GM23338 (cell line): ENCODE results near the gene AKR1C8. TPM values are rescaled to one million over a fixed set of nuclear protein-coding genes. Genes with fewer than 3 reads are reported as not detected.

Source experiments
- ATAC-seq: fragments of 200-7000 bp; cut with Tn5 transposase; 3 replicates; pipeline ENCODE4 v1.9.1; 2020
- DNase-seq: peaks from one replicate; pipeline ENCODE4 v3.0.0-alpha.2; 2015; ENCODE audit warnings: low spot score
- H2AFZ ChIP-seq: fragments of 200-600 bp; sonication (generic); 2 replicates; pipeline ENCODE4 v1.8.0; 2016; ENCODE audit warnings: antibody characterized with exemption, mild to moderate bottlenecking, moderate library complexity
- H3F3A ChIP-seq: fragments of 200-600 bp; sonication (generic); replicated peaks from 2 replicates; pipeline ENCODE4 v1.8.0; 2017; ENCODE audit warnings: antibody characterized with exemption, mixed run types, low read depth
- H3K27ac ChIP-seq: fragments of 200-600 bp; sonication (generic); 2 replicates; pipeline ENCODE4 v1.6.1; 2016; ENCODE audit warnings: low read depth
- H3K27me3 ChIP-seq: fragments of 200-600 bp; sonication (generic); 2 replicates; pipeline ENCODE4 v1.8.0; 2016; ENCODE audit warnings: mild to moderate bottlenecking, mixed run types, moderate library complexity; ENCODE audit not compliant: insufficient read depth
- H3K36me3 ChIP-seq: fragments of 200-600 bp; sonication (generic); 2 replicates; pipeline ENCODE4 v1.8.0; 2016; ENCODE audit warnings: mild to moderate bottlenecking; ENCODE audit not compliant: insufficient read depth
- H3K4me1 ChIP-seq: fragments of 200-600 bp; sonication (generic); 2 replicates; pipeline ENCODE4 v1.8.0; 2016; ENCODE audit warnings: mild to moderate bottlenecking, moderate library complexity; ENCODE audit not compliant: insufficient read depth
- H3K4me2 ChIP-seq: fragments of 200-600 bp; sonication (generic); 2 replicates; pipeline ENCODE4 v1.7.1; 2017; ENCODE audit warnings: mixed run types
- H3K4me3 ChIP-seq: fragments of 200-600 bp; sonication (generic); 2 replicates; pipeline ENCODE4 v1.6.1; 2016; ENCODE audit warnings: mixed run types
- H3K79me2 ChIP-seq: fragments of 200-600 bp; sonication (generic); replicated peaks from 2 replicates; pipeline ENCODE4 v1.8.0; 2017; ENCODE audit warnings: mild to moderate bottlenecking; ENCODE audit not compliant: insufficient read depth
- H3K9me2 ChIP-seq: fragments of 200-600 bp; sonication (generic); 2 replicates; pipeline ENCODE4 v1.8.0; 2017; ENCODE audit not compliant: insufficient read depth
- H4K20me1 ChIP-seq: fragments of 200-600 bp; sonication (generic); replicated peaks from 2 replicates; pipeline ENCODE4 v1.8.0; 2017; ENCODE audit warnings: mild to moderate bottlenecking; ENCODE audit not compliant: insufficient read depth
- H3K27ac Mint-ChIP-seq: 2 replicates; pipeline ENCODE4 v1.8.0; 2020; ENCODE audit warnings: inconsistent platforms, mild to moderate bottlenecking, moderate library complexity, mixed read lengths
- H3K27me3 Mint-ChIP-seq: 3 replicates; pipeline ENCODE4 v1.8.0; 2022; ENCODE audit warnings: low read depth, mild to moderate bottlenecking, moderate library complexity, mixed read lengths, inconsistent platforms; ENCODE audit not compliant: insufficient read depth, poor library complexity
- H3K36me3 Mint-ChIP-seq: 3 replicates; pipeline ENCODE4 v1.8.0; 2021; ENCODE audit warnings: low read depth, mild to moderate bottlenecking, inconsistent platforms, moderate library complexity, mixed read lengths
- H3K4me1 Mint-ChIP-seq: 3 replicates; pipeline ENCODE4 v1.8.0; 2020; ENCODE audit warnings: mild to moderate bottlenecking, inconsistent platforms, mixed read lengths
- H3K4me3 Mint-ChIP-seq: 3 replicates; pipeline ENCODE4 v1.8.0; 2021; ENCODE audit warnings: moderate library complexity, mild to moderate bottlenecking, inconsistent platforms, mixed read lengths
- H3K9me3 Mint-ChIP-seq: 3 replicates; pipeline ENCODE4 v1.8.0; 2020; ENCODE audit warnings: moderate library complexity, mild to moderate bottlenecking, inconsistent platforms, mixed read lengths
- CREB1 ChIP-seq: fragments of 250-450 bp; sonication (Bioruptor Pico); IDR thresholded peaks from 2 replicates; pipeline ENCODE4 v1.5.0; 2020; ENCODE audit warnings: low read depth, mild to moderate bottlenecking, moderate library complexity
- EZH2 ChIP-seq: fragments of 200-600 bp; sonication (generic); IDR thresholded peaks from one replicate; pipeline ENCODE4 v1.8.0; 2017; ENCODE audit warnings: antibody characterized with exemption, mild to moderate bottlenecking, low read depth; ENCODE audit not compliant: unreplicated experiment
- EZH2phosphoT487 ChIP-seq: fragments of 200-600 bp; sonication (generic); IDR thresholded peaks from one replicate; pipeline ENCODE4 v1.8.1; 2018; ENCODE audit warnings: antibody characterized with exemption; ENCODE audit not compliant: unreplicated experiment
- JUNB ChIP-seq: IDR thresholded peaks from one replicate; pipeline ENCODE4 v1.6.1; 2016; ENCODE audit warnings: antibody characterized with exemption; ENCODE audit not compliant: unreplicated experiment
- POLR2AphosphoS5 ChIP-seq: IDR thresholded peaks from 2 replicates; pipeline ENCODE4 v1.6.1; 2016; ENCODE audit warnings: antibody characterized with exemption, low read depth
- ZNF114 ChIP-seq: fragments of 250-450 bp; sonication (Bioruptor Pico); IDR thresholded peaks from 2 replicates; pipeline ENCODE4 v1.5.0; 2020; ENCODE audit warnings: mild to moderate bottlenecking, moderate library complexity
- polyA plus RNA-seq: library from polyadenylated mRNA; unstranded; fragments of >200 nt; fragmentation: Nextera tagmentation; extraction: Ambion mirVana; gene quantifications from 2 replicates; pipeline ENCODE4 v1.2.1, GENCODE V29; 2016
- total RNA-seq: library from RNA; depleted of rRNA; stranded (reverse); fragments of >200 nt; shearing (Covaris generic); gene quantifications from 2 replicates; pipeline ENCODE4 v1.2.3, GENCODE V29; 2014
- TF ChIP-seq, protein P1 (sequence below): IDR thresholded peaks from one replicate; pipeline ENCODE4 v1.6.1; 2018; ENCODE audit warnings: antibody characterized with exemption; ENCODE audit not compliant: unreplicated experiment
- TF ChIP-seq, protein P2 (sequence below), 2 experiments: fragments of 200-600 bp in 1 of 2; sonication (generic) in 1 of 2; conservative IDR thresholded peaks; 2 replicates each; pipeline versions ENCODE4 v1.5.1 to v1.6.1; 2016 to 2017; ENCODE audit warnings: antibody characterized with exemption in 2 of 2, low read depth in 2 of 2, mild to moderate bottlenecking in 2 of 2, moderate library complexity in 1 of 2
- TF ChIP-seq, protein P3 (sequence below): IDR thresholded peaks from 2 replicates; pipeline ENCODE4 v1.6.1; 2016; ENCODE audit warnings: antibody characterized with exemption

The AKR1C8 gene
- total and polyA plus RNA-seq, 2 experiments from 2014 or later, result not detected

DNA sequence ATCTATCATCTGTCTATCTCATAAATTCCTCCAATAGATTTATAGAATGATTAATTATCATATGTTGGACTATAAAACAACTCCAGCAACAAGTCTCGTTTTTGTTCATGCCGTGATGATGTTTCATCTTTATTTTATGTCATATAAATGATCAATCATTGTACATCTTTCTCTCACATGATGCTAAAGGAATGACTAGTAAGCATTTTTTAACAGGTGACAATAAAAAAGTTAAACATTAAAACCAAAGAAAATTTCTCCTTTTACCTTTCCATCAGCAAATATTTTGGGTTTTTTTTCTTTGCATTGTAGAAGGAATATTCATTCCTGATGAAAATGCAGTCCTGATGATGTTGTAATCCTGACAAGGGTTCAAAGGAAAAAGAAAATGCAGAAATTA lies 49.4 kb downstream of the AKR1C8 start (continued):
- TF ChIP-seq, protein P1, sequence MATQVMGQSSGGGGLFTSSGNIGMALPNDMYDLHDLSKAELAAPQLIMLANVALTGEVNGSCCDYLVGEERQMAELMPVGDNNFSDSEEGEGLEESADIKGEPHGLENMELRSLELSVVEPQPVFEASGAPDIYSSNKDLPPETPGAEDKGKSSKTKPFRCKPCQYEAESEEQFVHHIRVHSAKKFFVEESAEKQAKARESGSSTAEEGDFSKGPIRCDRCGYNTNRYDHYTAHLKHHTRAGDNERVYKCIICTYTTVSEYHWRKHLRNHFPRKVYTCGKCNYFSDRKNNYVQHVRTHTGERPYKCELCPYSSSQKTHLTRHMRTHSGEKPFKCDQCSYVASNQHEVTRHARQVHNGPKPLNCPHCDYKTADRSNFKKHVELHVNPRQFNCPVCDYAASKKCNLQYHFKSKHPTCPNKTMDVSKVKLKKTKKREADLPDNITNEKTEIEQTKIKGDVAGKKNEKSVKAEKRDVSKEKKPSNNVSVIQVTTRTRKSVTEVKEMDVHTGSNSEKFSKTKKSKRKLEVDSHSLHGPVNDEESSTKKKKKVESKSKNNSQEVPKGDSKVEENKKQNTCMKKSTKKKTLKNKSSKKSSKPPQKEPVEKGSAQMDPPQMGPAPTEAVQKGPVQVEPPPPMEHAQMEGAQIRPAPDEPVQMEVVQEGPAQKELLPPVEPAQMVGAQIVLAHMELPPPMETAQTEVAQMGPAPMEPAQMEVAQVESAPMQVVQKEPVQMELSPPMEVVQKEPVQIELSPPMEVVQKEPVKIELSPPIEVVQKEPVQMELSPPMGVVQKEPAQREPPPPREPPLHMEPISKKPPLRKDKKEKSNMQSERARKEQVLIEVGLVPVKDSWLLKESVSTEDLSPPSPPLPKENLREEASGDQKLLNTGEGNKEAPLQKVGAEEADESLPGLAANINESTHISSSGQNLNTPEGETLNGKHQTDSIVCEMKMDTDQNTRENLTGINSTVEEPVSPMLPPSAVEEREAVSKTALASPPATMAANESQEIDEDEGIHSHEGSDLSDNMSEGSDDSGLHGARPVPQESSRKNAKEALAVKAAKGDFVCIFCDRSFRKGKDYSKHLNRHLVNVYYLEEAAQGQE, result no peak
- TF ChIP-seq EZH2phosphoT487, result no peak
- no peak for TF ChIP-seq EZH2
- no peak for TF ChIP-seq JUNB
- TF ChIP-seq POLR2AphosphoS5, result no peak
- TF ChIP-seq, protein P2, sequence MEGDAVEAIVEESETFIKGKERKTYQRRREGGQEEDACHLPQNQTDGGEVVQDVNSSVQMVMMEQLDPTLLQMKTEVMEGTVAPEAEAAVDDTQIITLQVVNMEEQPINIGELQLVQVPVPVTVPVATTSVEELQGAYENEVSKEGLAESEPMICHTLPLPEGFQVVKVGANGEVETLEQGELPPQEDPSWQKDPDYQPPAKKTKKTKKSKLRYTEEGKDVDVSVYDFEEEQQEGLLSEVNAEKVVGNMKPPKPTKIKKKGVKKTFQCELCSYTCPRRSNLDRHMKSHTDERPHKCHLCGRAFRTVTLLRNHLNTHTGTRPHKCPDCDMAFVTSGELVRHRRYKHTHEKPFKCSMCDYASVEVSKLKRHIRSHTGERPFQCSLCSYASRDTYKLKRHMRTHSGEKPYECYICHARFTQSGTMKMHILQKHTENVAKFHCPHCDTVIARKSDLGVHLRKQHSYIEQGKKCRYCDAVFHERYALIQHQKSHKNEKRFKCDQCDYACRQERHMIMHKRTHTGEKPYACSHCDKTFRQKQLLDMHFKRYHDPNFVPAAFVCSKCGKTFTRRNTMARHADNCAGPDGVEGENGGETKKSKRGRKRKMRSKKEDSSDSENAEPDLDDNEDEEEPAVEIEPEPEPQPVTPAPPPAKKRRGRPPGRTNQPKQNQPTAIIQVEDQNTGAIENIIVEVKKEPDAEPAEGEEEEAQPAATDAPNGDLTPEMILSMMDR (conservative IDR thresholded peaks at IDR 0.05; ENCODE audit: low read depth in 2 of 2), result no peak
- no peak for TF ChIP-seq ZNF114 (CRISPR knock-in tag)
- TF ChIP-seq, protein P3, sequence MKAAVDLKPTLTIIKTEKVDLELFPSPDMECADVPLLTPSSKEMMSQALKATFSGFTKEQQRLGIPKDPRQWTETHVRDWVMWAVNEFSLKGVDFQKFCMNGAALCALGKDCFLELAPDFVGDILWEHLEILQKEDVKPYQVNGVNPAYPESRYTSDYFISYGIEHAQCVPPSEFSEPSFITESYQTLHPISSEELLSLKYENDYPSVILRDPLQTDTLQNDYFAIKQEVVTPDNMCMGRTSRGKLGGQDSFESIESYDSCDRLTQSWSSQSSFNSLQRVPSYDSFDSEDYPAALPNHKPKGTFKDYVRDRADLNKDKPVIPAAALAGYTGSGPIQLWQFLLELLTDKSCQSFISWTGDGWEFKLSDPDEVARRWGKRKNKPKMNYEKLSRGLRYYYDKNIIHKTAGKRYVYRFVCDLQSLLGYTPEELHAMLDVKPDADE, result no peak

DNA sequence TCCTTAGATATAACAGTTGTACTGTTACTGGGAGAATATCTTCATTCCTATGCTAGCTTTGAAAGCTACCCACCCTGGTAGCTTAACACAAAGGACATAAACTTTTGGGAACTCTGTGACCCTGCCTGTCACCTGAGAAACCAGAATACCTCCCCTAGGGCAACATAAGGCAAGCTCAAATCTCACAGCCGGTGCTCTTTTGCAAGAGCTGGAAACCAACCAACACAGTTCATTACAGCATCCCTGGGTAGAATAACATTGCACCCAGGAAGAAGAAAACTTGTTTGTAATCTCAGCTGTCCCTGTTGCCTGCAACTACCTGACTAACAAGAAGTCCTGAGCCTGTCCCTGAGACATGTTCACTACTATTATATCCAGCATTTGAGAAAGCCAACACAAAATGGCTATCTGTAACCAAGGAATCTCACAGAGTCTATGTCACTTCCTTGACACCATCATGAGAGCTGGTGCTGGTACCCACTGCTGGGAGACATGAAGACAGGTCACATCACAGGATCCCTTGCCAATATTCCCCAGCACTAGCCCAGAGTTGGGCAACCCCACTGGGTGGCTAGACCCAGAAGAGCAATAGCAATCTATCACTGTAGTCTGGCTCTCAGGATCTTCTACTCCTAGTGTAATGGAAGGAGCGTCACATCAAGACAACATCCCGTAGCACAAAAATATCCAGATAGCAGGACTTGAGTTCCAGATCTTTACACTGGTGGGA lies 59.5 kb downstream of the AKR1C8 start:
- 0 out of 2 replicates have a peak, but pooled peaks cover 5% of the 10 kb centered on the region for H3K9me2 ChIP-seq
- peaks cover 4% of the 10 kb centered on the region; the same call in 1 of the 2 replicates for H3K36me3 ChIP-seq
- H3K4me2 ChIP-seq, result no peak overlapping the region
- H3K4me3 Mint-ChIP-seq, result no peak overlapping the region
- H3K27me3 ChIP-seq, result no peaks in the 10 kb centered on the region
- DNase-seq (no peak), ATAC-seq (no peak)
- H3K4me1 Mint-ChIP-seq, result no peaks in the 10 kb centered on the region
- no peak overlapping the region for H3K4me3 ChIP-seq
- H2AFZ ChIP-seq, result no peak overlapping the region
- no peaks in the 10 kb centered on the region for H3K4me1 ChIP-seq
- H3K79me2 ChIP-seq, result no peaks in the 10 kb centered on the region
- peaks cover 3% of the 10 kb centered on the region; the same call in 1 of the 3 replicates for H3K36me3 Mint-ChIP-seq
- peaks cover 56% of the 10 kb centered on the region for H3K9me3 Mint-ChIP-seq
- no peaks in the 10 kb centered on the region for H4K20me1 ChIP-seq
- no peak overlapping the region for H3K27ac ChIP-seq
- no peaks in the 10 kb centered on the region for H3K27me3 Mint-ChIP-seq
- TF ChIP-seq, protein P1, result no peak
- no peak for TF ChIP-seq EZH2phosphoT487
- TF ChIP-seq JUNB, result no peak
- no peak for TF ChIP-seq CREB1 (CRISPR knock-in tag)
- H3F3A ChIP-seq, result no peaks in the 10 kb centered on the region
- no peak overlapping the region for H3K27ac Mint-ChIP-seq
